Effector memory CD8-positive, alpha-beta T cell (primary cell): ENCODE results near the gene CILP.
"Not testable (repeated sequence)": the region's sequence is repeated elsewhere in the genome, so short reads cannot be mapped to it uniquely, and the experiment has no call there.

Experiments
- ATAC-seq: fragments of 150-1000 bp; cut with Tn5 transposase; replicated peaks from 2 replicates; pipeline ENCODE4 v1.10.0; 2021; ENCODE audit warnings: mild to moderate bottlenecking, moderate library complexity
- DNase-seq, 3 experiments: peaks; one replicate each; pipeline ENCODE4 v3.0.0; 2021
- H3K27ac Mint-ChIP-seq, 2 donors: one replicate each; pipeline ENCODE4 v1.8.0; 2022; ENCODE audit warnings: mild to moderate bottlenecking in 2 of 2, mixed read lengths in 2 of 2, moderate library complexity in 2 of 2
- H3K27me3 Mint-ChIP-seq, 2 donors: one replicate each; pipeline ENCODE4 v1.8.0; 2022; ENCODE audit warnings: mixed read lengths in 2 of 2
- H3K36me3 Mint-ChIP-seq: one replicate; pipeline ENCODE4 v1.8.0; 2022; ENCODE audit warnings: mild to moderate bottlenecking, moderate library complexity, mixed read lengths; ENCODE audit not compliant: insufficient read depth
- H3K4me1 Mint-ChIP-seq, 2 donors: one replicate each; pipeline ENCODE4 v1.8.0; 2022; ENCODE audit warnings: low read depth in 2 of 2, mixed read lengths in 2 of 2
- H3K4me3 Mint-ChIP-seq, 2 donors: one replicate each; pipeline ENCODE4 v1.8.0; 2022; ENCODE audit warnings: mild to moderate bottlenecking in 2 of 2, mixed read lengths in 2 of 2, moderate library complexity in 2 of 2
- H3K9me3 Mint-ChIP-seq, 2 donors: one replicate each; pipeline ENCODE4 v1.8.0; 2022; ENCODE audit warnings: mixed read lengths in 2 of 2

CILP gene

GRCh38 chr15:65244638-65245037 lies 33.4 kb upstream of the CILP start:
- Mint-ChIP-seq H3K4me3 (no peak overlapping the region), H3K36me3 (peaks cover 4% of the 10 kb centered on the region), H3K4me1 (no peaks in the 10 kb centered on the region), H3K27me3 (no peaks in the 10 kb centered on the region), H3K27ac (no peak overlapping the region), H3K9me3 (no peaks in the 10 kb centered on the region)
- DNase-seq = no peak
- ATAC-seq = no peak

GRCh38 chr15:65236443-65236842 lies 25.2 kb upstream of the CILP start:
- not testable (repeated sequence) for ATAC-seq
- H3K27ac Mint-ChIP-seq = peak overlapping the region in 1 of 2 donors; percentile 52

GRCh38 chr15:65233696-65234095 lies 22.4 kb upstream of the CILP start:
- Mint-ChIP-seq H3K27ac (no peak overlapping the region), H3K27me3 (no peaks in the 10 kb centered on the region), H3K9me3 (no peaks in the 10 kb centered on the region), H3K4me3 (no peak overlapping the region), H3K4me1 (no peaks in the 10 kb centered on the region), H3K36me3 (peaks cover 3% of the 10 kb centered on the region)
- ATAC-seq (no peak), DNase-seq (no peak)

More at GRCh38 chr15:65236443-65236842, 25.2 kb upstream of the CILP start:
- DNase-seq, H3K9me3 Mint-ChIP-seq, H3K4me3 Mint-ChIP-seq, H3K36me3 Mint-ChIP-seq, H3K4me1 Mint-ChIP-seq, H3K27me3 Mint-ChIP-seq: not testable (repeated sequence)

- no peaks in the 10 kb centered on the region for H3K9me3 Mint-ChIP-seq
- no peak for ATAC-seq
- H3K27me3 Mint-ChIP-seq = no peaks in the 10 kb centered on the region
- H3K27ac Mint-ChIP-seq = no peak overlapping the region
- no peak for DNase-seq
- no peaks in the 10 kb centered on the region for H3K4me1 Mint-ChIP-seq
- peaks cover 3% of the 10 kb centered on the region for H3K36me3 Mint-ChIP-seq
- no peak overlapping the region for H3K4me3 Mint-ChIP-seq
Observed at GRCh38 chr15:65232520-65232919, 21.2 kb upstream of the CILP start.

- H3K9me3 Mint-ChIP-seq = no peaks in the 10 kb centered on the region
- no peak for ATAC-seq
- no peaks in the 10 kb centered on the region for H3K27me3 Mint-ChIP-seq
- no peak for DNase-seq
- no peaks in the 10 kb centered on the region for H3K36me3 Mint-ChIP-seq
- H3K4me3 Mint-ChIP-seq = no peak overlapping the region
- H3K27ac Mint-ChIP-seq = no peak overlapping the region
- no peaks in the 10 kb centered on the region for H3K4me1 Mint-ChIP-seq
Observed at GRCh38 chr15:65231306-65231705, 20.0 kb upstream of the CILP start.

GRCh38 chr15:65226901-65227300 lies 15.6 kb upstream of the CILP start:
- not testable (repeated sequence) for H3K36me3 Mint-ChIP-seq, H3K27me3 Mint-ChIP-seq, H3K4me1 Mint-ChIP-seq, H3K27ac Mint-ChIP-seq, ATAC-seq, DNase-seq, H3K4me3 Mint-ChIP-seq, H3K9me3 Mint-ChIP-seq

GRCh38 chr15:65226221-65226620 lies 14.9 kb upstream of the CILP start:
- Mint-ChIP-seq H3K4me3 (no peak overlapping the region), H3K4me1 (no peaks in the 10 kb centered on the region), H3K36me3 (peaks cover 2% of the 10 kb centered on the region), H3K27ac (no peak overlapping the region), H3K27me3 (peaks cover 0 to 10% of the 10 kb centered on the region in 2 donors), H3K9me3 (no peaks in the 10 kb centered on the region)
- ATAC-seq (no peak), DNase-seq (no peak)

GRCh38 chr15:65223996-65224395 lies 12.7 kb upstream of the CILP start:
- DNase-seq (no peak), ATAC-seq (no peak)
- H3K36me3 Mint-ChIP-seq = peaks cover 2% of the 10 kb centered on the region
- H3K27me3 Mint-ChIP-seq = peaks cover 0 to 10% of the 10 kb centered on the region in 2 donors
- H3K4me3 Mint-ChIP-seq = no peak overlapping the region
- no peak overlapping the region for H3K27ac Mint-ChIP-seq
- no peaks in the 10 kb centered on the region for H3K9me3 Mint-ChIP-seq
- H3K4me1 Mint-ChIP-seq = no peaks in the 10 kb centered on the region

GRCh38 chr15:65222891-65223290 lies 11.6 kb upstream of the CILP start:
- DNase-seq (no peak), ATAC-seq (no peak)
- peaks cover 2% of the 10 kb centered on the region for H3K36me3 Mint-ChIP-seq
- no peak overlapping the region for H3K27ac Mint-ChIP-seq
- no peaks in the 10 kb centered on the region for H3K9me3 Mint-ChIP-seq
- H3K4me3 Mint-ChIP-seq = no peak overlapping the region
- H3K4me1 Mint-ChIP-seq = peaks cover 0 to 3% of the 10 kb centered on the region in 2 donors
- peaks cover 0 to 10% of the 10 kb centered on the region in 2 donors for H3K27me3 Mint-ChIP-seq

GRCh38 chr15:65221697-65222096 lies 10.4 kb upstream of the CILP start:
- H3K36me3 Mint-ChIP-seq = peaks cover 2% of the 10 kb centered on the region
- ATAC-seq (no peak), DNase-seq (no peak)
- H3K27me3 Mint-ChIP-seq = peaks cover 0 to 10% of the 10 kb centered on the region in 2 donors
- no peaks in the 10 kb centered on the region for H3K9me3 Mint-ChIP-seq
- H3K4me3 Mint-ChIP-seq = no peak overlapping the region
- H3K27ac Mint-ChIP-seq = no peak overlapping the region
- H3K4me1 Mint-ChIP-seq = peaks cover 3 to 7% of the 10 kb centered on the region in 2 donors

GRCh38 chr15:65219137-65219536 lies 7.9 kb upstream of the CILP start:
- Mint-ChIP-seq H3K36me3 (peaks cover 2% of the 10 kb centered on the region), H3K4me1 (peaks cover 3 to 7% of the 10 kb centered on the region in 2 donors), H3K27me3 (no peaks in the 10 kb centered on the region), H3K4me3 (no peak overlapping the region), H3K27ac (no peak overlapping the region), H3K9me3 (no peaks in the 10 kb centered on the region)
- ATAC-seq (no peak), DNase-seq (no peak)

GRCh38 chr15:65217526-65218482 lies 6.5 kb upstream of the CILP start:
- Mint-ChIP-seq H3K27ac (peak overlapping the region in 1 of 2 donors; percentile 1), H3K9me3 (no peaks in the 10 kb centered on the region), H3K4me3 (no peak overlapping the region), H3K4me1 (peaks cover 3 to 7% of the 10 kb centered on the region in 2 donors), H3K27me3 (no peaks in the 10 kb centered on the region), H3K36me3 (peaks cover 2% of the 10 kb centered on the region)
- ATAC-seq (peak; percentile 49), DNase-seq (no peak)

- H3K9me3 Mint-ChIP-seq = no peaks in the 10 kb centered on the region
- ATAC-seq = no peak
- H3K4me3 Mint-ChIP-seq = no peak overlapping the region
- H3K36me3 Mint-ChIP-seq = no peaks in the 10 kb centered on the region
- no peak overlapping the region for H3K27ac Mint-ChIP-seq
- peaks cover 3 to 7% of the 10 kb centered on the region in 2 donors for H3K4me1 Mint-ChIP-seq
- no peaks in the 10 kb centered on the region for H3K27me3 Mint-ChIP-seq
- no peak for DNase-seq
Observed at GRCh38 chr15:65215496-65215895, 4.2 kb upstream of the CILP start.

GRCh38 chr15:65214010-65214409 lies 2.7 kb upstream of the CILP start:
- Mint-ChIP-seq H3K27me3 (no peaks in the 10 kb centered on the region), H3K27ac (no peak overlapping the region), H3K36me3 (no peaks in the 10 kb centered on the region), H3K4me1 (peaks cover 3 to 7% of the 10 kb centered on the region in 2 donors), H3K4me3 (no peak overlapping the region), H3K9me3 (no peaks in the 10 kb centered on the region)
- ATAC-seq (no peak), DNase-seq (no peak)
